Inferior parietal cortex (tissue), 1 donor: ENCODE results near the gene GSG1L.

Experiments
- DNase-seq: peaks from one replicate; pipeline ENCODE4 v3.0.0-alpha.2; 2016; ENCODE audit errors: extremely low spot score

GSG1L gene

DNA sequence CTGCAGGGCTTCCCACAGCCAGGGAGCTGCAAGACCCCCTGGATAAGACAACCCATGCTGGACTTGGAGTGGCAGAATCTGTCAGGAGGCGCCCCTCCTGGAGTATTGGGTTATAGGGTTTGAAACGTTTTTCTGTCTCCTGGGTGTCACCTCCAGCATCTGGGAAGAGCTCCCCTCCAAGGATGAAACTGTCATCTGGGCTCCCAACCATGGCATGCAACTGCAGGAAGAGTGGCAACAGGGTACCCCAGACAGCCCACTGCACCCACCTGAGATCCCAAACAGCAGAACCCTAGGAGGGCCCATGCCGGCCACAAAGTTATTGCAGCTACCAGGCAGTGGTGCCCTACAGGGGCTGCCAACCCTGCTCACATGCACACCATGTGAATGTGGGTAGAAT lies 636 bp upstream of the GSG1L start:
- no peak for DNase-seq

DNA sequence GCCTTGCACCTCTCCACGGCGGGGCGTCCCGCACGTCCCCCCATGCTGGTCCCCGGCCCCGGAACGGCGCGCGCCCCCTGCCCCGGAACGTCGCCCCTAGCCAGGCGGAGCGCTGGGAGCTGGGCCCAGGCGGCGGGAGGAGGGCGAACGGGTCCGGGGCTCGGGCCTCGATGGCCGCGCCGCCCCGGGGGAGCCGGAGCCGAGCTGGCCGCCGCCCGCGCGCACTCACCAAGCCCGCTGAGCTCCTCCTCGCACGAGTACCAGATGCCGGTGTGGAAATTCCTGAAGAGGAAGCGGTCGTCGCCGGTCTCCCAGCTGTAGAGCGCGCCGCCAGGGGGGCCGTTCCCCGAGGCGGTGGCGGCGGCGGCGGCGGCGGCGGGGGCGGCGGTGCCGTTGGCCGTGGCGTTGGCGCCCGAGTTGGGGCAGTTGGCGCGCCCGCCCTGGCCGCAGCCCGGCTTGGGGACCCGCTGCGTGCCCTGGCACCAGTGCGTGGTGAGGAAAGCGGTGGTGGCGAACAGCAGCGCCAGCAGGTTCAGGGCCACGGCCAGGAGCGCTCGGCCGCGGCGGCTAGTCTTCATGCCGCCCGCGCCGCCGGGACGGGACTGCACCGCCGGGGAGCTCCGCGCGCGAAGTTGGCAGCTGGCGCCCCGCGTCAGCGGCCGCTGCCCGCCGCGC lies 530 bp downstream of the GSG1L start:
- DNase-seq, result no peak

DNA sequence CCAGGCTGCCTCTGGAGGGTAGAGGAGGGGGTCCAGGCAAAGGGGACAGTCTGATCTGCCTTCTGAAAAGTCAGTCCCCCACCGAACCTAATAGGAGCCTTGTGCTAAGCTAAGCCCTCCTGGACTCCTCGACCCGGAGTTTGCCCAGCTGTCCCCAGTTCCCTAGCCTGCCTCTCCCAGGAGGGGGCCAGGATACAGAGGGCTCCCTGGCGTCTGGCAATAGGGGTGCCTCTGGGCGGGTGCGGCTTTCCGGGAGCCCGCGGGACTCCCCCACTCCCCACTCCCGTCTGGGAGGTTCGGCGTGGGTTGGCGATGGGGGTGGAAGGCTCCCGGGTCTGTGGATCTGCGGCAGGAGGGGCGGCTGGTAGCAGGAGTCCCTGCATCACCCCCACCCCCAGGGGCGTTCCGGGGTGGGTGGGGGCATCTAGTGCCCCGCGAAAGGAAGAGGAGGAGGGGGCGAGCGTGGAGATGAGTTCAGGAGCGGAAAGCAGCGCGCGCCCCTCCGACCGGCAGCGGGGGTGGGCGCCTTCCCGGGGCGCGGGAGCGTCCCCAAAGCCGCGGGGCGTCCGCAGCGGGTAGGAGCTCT lies 1.2 kb downstream of the GSG1L start:
- no peak for DNase-seq

DNA sequence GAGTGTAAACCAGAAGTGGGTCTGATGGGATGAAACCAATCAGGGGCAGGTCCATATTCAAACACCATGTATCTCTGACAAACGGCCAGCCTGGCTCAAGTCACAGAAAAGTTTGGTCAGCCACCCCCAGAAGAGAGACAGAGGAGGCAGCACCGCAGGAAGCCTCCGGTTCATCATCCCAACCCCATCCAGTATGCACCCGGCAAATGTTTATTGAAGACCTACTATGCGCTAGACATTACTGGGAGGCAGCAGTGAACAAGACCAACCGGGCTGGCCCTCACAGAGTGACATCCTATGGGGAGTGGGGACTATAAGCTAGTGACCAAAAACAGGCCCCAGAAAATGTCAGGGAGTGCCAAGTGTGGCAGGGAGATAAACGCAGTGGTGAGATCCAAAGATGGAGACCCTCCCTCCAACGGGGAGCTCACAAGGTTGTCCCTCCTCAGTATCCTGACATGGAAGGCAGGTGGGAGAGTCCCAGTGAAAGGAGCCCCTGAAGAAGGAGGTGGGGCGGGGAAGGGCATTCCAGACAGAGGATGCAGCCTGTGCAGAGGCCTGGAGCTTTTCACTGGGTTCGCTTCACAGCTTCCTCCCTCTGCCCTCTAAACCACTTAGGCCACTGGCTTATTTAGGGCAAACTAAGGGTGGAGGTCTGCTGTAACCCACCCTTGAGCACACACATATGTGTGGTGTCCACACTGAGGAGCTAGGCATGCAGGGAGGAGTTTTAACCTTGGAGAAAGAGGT lies 2.0 kb downstream of the GSG1L start:
- DNase-seq, result no peak

DNA sequence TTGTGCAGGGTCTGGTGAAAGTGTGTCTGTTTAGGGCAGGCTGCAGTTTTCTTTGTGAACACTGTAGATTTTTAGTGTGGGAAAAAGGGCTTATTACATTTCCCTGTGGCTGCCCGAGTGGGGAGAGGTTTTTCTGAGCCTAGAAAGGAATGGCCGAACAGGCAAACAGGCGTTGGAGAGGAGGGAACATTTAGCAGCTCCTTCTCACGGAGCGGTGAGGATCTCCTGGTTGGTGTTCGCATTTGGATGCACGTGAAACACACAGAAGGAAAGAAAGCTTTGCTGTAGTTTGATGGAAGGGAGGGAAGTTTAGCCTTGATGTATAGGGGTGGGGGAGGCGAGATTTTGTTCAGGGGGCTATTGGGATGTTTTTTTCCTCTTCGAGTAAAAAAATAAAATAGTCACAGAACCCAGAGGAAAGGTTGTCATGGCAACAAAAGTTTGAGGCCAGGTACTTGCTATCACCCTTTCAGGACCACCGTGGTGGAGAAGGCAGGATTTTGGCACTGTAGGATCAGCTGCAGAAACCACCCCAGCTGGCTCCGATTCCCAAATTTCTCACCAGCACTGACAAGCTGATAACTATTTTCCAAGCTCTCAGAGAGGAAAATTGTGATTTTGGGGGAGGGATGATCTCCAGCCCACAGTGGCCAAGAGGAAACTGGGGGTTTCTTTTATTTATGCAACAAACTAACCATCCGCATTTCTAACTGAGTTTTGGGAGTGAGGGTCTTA lies 3.5 kb downstream of the GSG1L start:
- no peak for DNase-seq

DNA sequence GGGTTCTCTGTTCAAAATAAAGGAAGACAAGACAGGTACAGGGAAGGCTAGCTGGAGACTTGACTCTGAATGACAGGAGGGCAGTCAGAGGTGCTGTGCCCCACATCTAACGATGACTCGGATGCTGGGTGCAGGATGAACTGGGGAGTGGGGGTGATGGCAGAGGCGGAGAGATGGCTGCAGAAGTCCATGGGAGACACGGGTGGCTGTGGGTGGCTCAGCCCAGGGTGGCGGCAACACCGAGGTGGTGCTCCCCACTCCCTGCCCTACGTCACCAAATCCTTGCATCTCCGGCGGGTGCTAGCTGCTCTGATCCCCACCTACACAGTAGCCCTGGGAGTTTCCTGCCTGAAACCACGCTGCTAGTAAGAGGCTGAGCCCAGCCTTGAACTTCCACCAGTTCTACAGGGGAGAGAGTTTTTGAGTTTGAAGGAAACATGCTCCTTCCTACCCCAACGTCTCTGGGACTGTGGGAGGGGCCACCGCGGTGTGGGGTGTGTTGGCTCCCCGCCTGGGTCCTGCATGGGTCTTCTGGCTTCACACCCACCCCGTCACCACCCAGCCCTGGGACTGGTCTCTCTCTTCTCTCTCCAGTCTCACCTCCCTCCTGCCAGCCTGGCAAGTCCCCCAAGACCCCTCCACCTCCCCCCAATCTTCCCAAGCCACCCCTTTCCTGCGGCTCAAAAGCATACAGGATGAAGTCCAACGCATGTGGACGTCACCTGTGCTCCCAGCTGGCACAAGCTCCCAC lies 4.5 kb downstream of the GSG1L start:
- no peak for DNase-seq

DNA sequence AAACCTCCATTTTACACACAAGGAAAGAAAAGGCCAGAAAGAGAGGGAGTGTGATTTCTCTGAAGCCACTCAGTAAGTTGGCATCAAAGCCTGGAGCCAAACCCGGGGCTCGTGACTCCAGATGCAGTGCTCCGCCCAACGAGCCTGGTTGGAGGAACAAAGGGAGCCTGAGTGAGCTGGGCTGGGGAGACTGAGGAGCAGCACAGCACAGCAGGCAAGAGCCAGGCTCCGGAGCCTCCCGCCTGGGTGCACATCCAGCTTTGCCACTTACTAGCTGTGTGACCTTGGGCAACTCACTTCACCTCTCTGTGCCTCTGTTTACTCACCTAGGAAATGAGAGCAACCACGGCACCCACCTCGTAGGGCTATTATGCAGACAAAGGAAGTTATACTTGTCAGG lies 5.6 kb downstream of the GSG1L start:
- DNase-seq, result no peak

DNA sequence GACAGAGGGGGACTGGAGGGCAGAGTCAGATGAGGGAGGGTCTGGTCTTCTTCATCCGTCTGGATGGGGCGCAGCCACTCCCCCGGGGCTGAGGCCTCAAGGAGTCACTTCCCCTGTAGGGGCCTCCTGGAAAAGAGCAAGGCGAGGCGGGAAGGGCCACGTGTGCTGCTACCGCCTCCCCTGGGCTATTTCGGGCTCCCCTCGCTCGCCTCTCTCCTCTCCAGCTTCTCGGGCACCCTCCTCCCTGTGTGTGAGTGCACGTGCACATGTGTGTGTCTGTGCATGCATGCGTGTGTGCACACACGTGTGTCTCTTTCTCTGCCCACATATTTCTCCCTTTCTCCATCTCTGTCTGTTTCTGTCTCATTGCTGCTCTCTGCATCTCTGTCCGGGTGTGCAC lies 10.1 kb downstream of the GSG1L start:
- no peak for DNase-seq

DNA sequence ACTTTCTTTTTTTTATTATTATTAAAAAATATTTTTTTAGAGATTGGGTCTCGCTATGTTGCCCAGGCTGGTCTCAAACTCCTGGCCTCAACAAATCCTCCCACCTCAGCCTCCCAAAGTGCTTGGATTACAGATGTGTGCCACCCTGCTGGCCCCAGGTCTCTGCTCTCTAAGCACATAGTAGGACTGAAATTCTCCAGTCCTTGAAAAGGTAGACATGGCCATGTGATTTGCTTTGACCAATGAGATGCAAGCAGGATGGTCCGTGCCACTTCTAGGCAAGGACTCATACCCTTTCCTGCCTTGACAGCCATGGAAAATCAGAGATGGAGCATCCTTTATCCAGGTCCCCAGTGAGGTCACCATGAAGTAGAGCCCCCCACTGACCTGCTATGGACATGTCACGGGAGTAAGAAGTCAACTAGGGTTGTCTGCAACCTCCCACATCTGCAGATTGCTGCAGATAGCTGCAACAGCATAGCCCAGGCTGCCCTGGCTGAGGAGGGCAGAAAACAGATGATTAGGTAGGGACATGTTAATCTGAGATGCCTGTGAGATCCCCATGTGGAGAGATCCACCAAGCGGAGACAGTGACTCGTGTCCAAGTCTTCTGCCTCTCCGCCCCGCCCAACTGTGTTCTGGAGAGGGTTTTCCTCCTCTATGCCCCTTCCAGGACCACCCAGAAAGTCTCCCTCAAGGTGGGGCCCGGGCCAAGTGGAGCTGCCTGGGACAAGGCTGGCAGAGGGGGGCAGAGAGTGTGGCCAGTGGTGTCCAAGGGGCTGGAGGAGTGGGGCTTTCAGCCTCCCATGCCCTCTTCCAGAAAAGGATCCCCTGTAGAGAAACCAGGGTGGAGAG lies 11.0 kb downstream of the GSG1L start:
- no peak for DNase-seq

DNA sequence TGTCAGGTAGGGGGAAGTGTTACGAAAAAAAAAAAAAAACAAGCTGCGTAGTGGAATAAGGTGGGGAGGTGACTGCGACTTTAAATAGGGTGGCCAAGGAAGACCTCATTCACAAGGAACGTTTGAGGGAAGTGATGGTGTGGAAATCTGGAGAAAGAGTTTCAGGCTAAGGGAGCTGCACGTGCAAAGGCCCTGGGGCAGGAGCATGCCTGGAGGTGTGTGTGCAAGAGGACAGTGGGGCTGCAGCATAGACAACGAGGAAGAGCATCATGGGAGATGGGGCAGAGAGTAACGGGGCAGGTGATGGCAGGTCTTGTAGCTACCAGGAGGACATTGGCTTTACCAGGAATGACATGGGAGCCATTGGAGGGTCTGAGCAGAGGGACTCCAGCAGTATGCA lies 12.0 kb downstream of the GSG1L start:
- no peak for DNase-seq

DNA sequence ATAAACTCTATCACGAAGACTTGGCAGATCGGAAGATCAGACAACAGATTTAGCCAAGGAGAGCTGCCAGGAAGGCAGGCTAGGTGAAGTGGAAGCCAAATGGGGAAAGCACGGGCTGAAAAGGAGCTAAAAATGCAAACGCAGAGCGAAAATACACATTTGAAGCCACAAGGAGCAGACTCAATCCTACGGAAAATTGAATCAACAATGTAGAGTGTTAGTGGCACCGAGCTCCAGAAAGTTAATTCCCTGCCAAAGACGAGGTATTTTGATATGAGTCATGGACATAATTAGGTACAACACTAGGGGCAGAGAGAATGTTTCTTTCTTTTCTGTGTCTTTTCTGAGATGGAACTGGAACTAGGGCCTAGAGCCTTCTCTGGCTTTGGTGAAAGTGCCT lies 20.7 kb downstream of the GSG1L start:
- peak; percentile 40 for DNase-seq

DNA sequence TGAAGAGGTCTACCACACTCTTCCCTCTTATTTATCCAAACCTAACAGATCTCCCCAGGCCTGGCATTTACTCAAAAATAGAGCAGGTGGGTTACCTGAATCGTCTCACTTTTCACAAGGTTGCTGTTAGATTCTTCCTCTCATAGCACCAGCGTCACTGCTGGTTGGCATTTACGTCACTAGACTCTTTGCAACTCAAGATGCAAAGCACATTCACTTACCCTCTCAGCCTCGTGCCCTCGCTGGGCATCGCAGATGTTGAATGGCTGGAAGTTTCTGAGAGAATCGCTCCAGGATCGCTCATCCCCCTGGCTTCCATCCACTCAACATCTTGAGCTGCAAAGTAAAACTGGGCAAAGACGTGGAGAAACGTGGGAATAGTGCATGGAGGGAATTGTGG lies 21.9 kb downstream of the GSG1L start:
- no peak for DNase-seq

DNA sequence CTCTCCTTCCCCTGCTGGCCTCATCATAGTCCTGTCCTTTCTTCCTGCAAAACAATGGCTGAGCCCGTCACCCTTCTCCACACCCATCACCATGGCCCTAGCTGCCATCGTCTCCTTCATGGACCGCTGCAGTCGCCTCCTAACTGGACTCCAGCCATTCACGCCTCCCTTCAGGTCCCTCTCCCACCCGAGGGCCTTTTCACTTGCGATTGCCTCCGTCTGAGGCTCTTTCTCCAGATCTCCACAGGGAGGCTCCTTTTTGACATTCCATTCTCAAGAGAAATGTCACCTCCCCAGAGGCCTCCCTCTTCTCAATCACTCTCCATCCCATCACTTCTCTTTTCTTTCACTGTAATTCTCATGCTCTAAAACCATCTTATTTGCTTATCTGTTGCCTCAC lies 23.5 kb downstream of the GSG1L start:
- DNase-seq, result no peak

DNA sequence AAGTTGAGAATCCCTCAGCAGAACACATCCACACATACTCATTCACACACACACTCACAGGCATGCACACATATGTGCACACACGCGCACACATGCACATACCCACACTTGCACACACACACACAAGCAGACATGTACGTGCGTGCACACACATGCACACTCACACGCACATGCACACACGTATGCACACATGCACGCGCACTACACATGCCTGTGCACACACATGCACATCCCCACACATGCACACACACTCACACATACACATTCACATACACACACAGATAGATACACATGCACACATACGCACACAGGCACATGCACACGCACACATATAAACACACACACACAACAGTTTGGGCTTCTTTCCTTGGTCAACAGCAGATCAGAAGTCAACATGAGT lies 24.0 kb downstream of the GSG1L start:
- no peak for DNase-seq

DNA sequence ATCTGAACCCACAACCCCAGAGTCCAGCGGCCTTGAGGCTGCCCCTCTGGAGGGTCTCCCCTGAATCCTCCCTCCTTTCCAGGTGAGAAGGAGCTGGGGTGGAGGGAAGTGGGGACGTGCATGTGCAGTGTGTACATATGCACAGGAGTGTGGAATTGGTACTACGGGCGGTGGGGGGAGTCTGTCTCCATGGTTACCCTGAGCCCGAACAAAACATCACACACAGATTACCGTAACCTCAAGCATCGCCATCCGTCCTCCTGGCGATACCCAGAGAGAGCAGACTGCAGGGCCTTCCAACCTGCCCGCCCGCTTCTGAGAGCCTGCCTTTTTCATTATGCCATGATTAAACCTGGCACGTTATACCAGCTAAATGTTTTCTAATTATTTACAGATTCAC lies 25.1 kb downstream of the GSG1L start:
- no peak for DNase-seq

DNA sequence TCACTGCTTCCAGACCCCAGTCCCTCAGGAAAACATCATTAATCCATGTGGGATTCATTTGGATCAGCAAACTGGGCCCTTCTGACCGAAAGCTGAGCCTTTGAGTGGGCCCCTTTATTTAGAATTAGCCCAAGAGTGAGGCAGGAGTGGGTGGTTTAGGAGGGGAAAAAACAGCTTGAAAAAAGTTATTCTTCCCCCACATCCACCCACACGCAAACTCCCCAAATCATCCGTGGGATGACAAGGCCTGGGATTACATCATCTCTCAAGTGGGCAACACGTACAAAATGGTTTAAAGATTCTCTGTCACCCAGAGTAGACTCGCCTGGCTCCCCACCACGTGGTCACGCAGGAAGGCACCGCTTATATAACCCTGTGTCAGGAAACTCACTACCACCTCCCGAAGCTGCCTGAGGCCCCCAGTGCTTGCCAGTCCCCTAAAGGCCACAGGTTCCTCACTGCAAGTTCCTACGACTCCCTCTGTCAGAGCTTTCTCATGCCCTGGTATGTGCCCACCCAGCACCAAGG lies 27.6 kb downstream of the GSG1L start:
- no peak for DNase-seq

DNA sequence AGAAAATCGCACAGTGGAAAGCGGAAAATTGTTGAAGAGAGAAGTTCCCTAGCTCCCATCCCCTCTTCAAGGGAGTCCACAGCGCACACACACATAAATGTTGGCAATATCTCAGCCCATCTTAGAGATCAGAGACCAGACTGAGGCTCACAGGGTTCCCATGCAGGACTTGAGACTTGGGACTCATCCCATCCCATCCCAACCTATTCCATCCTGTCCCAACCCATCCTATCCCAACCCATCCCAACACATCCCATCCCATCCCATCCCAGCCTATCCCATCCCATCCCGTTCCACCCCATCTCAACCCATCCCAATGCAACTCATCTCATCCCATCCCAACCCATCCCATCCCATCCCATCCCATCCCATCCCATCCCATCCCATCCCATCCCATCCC lies 29.6 kb downstream of the GSG1L start:
- DNase-seq, result no peak

DNA sequence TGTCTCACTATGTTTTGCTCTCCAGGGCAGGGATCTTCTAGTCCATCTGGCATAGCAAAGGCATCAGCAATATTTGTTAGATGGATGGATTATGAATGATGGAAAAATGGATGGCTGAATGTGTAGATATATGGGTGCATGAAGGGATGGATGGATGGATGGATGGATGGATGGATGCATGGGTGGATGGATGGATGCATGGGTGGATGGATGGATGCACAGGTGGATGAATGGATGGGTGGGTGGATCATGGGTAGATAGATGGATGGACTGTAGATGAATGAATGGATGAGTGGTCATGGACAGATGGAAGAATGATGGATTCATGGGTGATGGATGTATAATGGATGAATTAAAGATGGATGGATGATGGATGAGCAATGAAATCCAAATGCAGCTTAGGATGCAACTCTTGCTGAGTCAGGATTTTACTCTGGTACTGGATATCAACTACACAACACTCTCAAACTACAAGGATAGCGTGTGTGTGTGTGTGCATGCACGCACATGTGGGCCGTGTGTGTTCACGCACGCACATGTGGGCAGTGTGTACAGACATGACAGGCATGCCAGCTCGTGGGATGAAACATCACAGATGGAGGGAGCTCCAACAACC lies 34.0 kb downstream of the GSG1L start:
- DNase-seq, result no peak

DNA sequence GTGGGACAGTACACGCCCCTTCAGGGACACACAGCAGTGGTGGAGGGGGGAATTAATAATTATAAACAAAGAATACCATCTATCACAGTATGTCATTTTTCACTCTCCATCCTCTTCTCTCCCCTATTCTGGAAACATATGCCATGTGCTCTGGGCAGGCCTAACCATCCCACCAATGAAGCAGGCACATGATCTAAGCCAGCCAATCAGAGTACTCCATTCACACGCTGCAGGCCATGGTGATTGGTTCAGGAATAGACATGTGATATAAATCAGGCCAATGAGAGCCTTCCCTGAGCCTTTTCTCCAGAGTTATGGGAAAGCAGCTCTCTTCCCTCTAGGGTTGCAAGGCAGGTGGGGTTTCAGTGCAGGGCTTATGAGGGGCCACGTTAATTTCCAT lies 36.5 kb downstream of the GSG1L start:
- no peak for DNase-seq

DNA sequence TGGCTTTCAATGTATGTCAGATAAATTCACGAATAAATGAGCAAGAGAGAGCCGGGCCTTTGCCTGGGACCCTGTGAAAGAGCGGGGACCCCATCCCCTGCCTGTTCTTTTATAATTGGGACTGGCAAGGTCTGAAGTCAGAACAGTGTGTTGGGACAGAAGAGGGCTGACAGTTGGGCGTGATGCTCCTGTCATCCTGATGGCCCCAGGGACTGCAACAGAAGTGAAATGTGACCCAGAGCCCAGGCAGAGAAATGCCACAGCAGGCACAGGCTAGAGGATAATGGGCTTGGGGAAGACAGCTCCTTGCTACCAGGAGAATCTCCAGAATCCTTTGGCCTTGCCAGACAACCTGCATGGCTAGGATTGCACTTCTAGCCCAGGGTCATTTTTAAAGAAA lies 37.9 kb downstream of the GSG1L start:
- no peak for DNase-seq
